Upper lobe of right lung (tissue), 1 donor: ENCODE measurements around the gene WBP1. TPM values are rescaled to one million over a fixed set of nuclear protein-coding genes. Genes with fewer than 3 reads are reported as not detected.

Experiments used
- ATAC-seq: fragments of 200-7000 bp; cut with Tn5 transposase; one replicate; pipeline ENCODE4 v1.9.1; 2020; ENCODE audit warnings: mild to moderate bottlenecking, moderate library complexity
- DNase-seq: peaks from one replicate; pipeline ENCODE4 v3.0.0-alpha.2; 2020
- H3K27ac ChIP-seq: fragments of 200-600 bp; one replicate; pipeline ENCODE4 v1.8.0; 2022
- H3K27me3 ChIP-seq: fragments of 200-600 bp; one replicate; pipeline ENCODE4 v1.8.0; 2022; ENCODE audit warnings: mild to moderate bottlenecking
- H3K36me3 ChIP-seq: fragments of 200-600 bp; one replicate; pipeline ENCODE4 v1.8.0; 2022
- H3K4me1 ChIP-seq: fragments of 200-600 bp; one replicate; pipeline ENCODE4 v1.8.0; 2022
- H3K4me3 ChIP-seq: fragments of 200-600 bp; one replicate; pipeline ENCODE4 v1.8.0; 2022; ENCODE audit warnings: mild to moderate bottlenecking
- H3K9me3 ChIP-seq: fragments of 200-600 bp; one replicate; pipeline ENCODE4 v1.8.0; 2022
- CTCF ChIP-seq: fragments of 200-600 bp; IDR thresholded peaks from one replicate; pipeline ENCODE4 v1.8.0; 2022; ENCODE audit warnings: antibody characterized with exemption
- intact Hi-C: fragments of 100-400 bp; cut with DNase I; formaldehyde crosslinking; loops from one replicate; pipeline ENCODE4 v1.11.0; 2022
- total RNA-seq: library from RNA; stranded (reverse); fragmentation: NEBNext Ultra II Directional; extraction: Animal tissue kit (Norgen Biotek cat#: 25700); gene quantifications from one replicate; pipeline ENCODE4 v1.2.1, GENCODE V29; 2021
- donor health status: DM: no; HTN: yes; CAD: no; lungs with severe emphysema.

Gene WBP1
- total RNA-seq, 1 donor from 2014 or later: 57.5 TPM

GRCh38 chr2:74502720-74503505, 44.7 kb downstream of the WBP1 start:
- Histone ChIP-seq H3K4me3 (peak overlapping the region; percentile 68), H3K36me3 (peaks cover 14% of the 10 kb centered on the region), H3K4me1 (peaks cover 55% of the 10 kb centered on the region), H3K27ac (peak overlapping the region; percentile 89), H3K27me3 (peaks cover 32% of the 10 kb centered on the region), H3K9me3 (no peaks in the 10 kb centered on the region)
- peak; percentile 33 for TF ChIP-seq CTCF
- peak; percentile 92 for DNase-seq
- peak; percentile 69 for ATAC-seq
- intact Hi-C loops: no loop called here

- no peaks in the 10 kb centered on the region for H3K9me3 ChIP-seq
- peaks cover 23% of the 10 kb centered on the region for H3K27me3 ChIP-seq
- no peak for TF ChIP-seq CTCF
- DNase-seq (no peak), ATAC-seq (no peak)
- H3K4me1 ChIP-seq: peaks cover 50% of the 10 kb centered on the region
- peak overlapping the region; percentile 89 for H3K27ac ChIP-seq
- intact Hi-C loops: no loop called here
- H3K4me3 ChIP-seq: peak overlapping the region; percentile 68
- peaks cover 14% of the 10 kb centered on the region for H3K36me3 ChIP-seq
Measured at GRCh38 chr2:74503506-74504475, 45.6 kb downstream of the WBP1 start.

- Histone ChIP-seq H3K9me3 (no peaks in the 10 kb centered on the region), H3K27me3 (peaks cover 15% of the 10 kb centered on the region), H3K4me1 (peaks cover 42% of the 10 kb centered on the region), H3K4me3 (no peak overlapping the region), H3K27ac (no peak overlapping the region), H3K36me3 (peaks cover 14% of the 10 kb centered on the region)
- ATAC-seq: no peak
- no peak for DNase-seq
- intact Hi-C loops: no loop called here
- no peak for TF ChIP-seq CTCF
Measured at GRCh38 chr2:74504591-74504990, 46.4 kb downstream of the WBP1 start.

- peaks cover 14% of the 10 kb centered on the region for H3K36me3 ChIP-seq
- ATAC-seq: no peak
- intact Hi-C loops: no loop called here
- peaks cover 39% of the 10 kb centered on the region for H3K4me1 ChIP-seq
- H3K9me3 ChIP-seq: no peaks in the 10 kb centered on the region
- H3K27me3 ChIP-seq: peaks cover 8% of the 10 kb centered on the region
- TF ChIP-seq CTCF: no peak
- H3K4me3 ChIP-seq: peak overlapping the region; percentile 84
- DNase-seq: no peak
- H3K27ac ChIP-seq: peak overlapping the region; percentile 11
Measured at GRCh38 chr2:74505448-74506246, 47.4 kb downstream of the WBP1 start.
